Thymus (tissue), 11 donors: ENCODE measurements around the gene NCAPH2. TPM values are rescaled to one million over a fixed set of nuclear protein-coding genes. Genes with fewer than 3 reads are reported as not detected.

Experiments used
- DNase-seq, 9 donors: peaks; one replicate each; pipeline ENCODE4 v3.0.0-alpha.2; 2013; ENCODE audit warnings: low spot score in 9 of 9, low read depth in 6 of 9, missing footprints in 1 of 9
- H3K27ac ChIP-seq, 2 donors: one replicate each; pipeline ENCODE4 v1.5.1; 2013; ENCODE audit warnings: control low read depth in 1 of 2, low read depth in 1 of 2, low read length in 1 of 2, mild to moderate bottlenecking in 1 of 2, moderate library complexity in 1 of 2
- H3K27me3 ChIP-seq, 2 donors: one replicate each; pipeline ENCODE4 v1.5.1; 2013; ENCODE audit warnings: low read length in 1 of 2; ENCODE audit not compliant: control insufficient read depth in 2 of 2, insufficient read depth in 1 of 2
- H3K36me3 ChIP-seq, 2 donors: one replicate each; pipeline ENCODE4 v1.5.1; 2013; ENCODE audit warnings: low read length in 1 of 2, mild to moderate bottlenecking in 1 of 2, moderate library complexity in 1 of 2; ENCODE audit not compliant: control insufficient read depth in 2 of 2, insufficient read depth in 2 of 2
- H3K4me1 ChIP-seq, 2 donors: one replicate each; pipeline ENCODE4 v1.5.1; 2013; ENCODE audit warnings: low read length in 2 of 2; ENCODE audit not compliant: control insufficient read depth in 2 of 2, insufficient read depth in 2 of 2
- H3K4me3 ChIP-seq, 2 donors: one replicate each; pipeline ENCODE4 v1.5.1; 2013; ENCODE audit warnings: low read length in 2 of 2, control low read depth in 1 of 2, mild to moderate bottlenecking in 1 of 2
- H3K9me3 ChIP-seq, 2 donors: one replicate each; pipeline ENCODE4 v1.5.1; 2013; ENCODE audit warnings: low read length in 1 of 2, mild to moderate bottlenecking in 1 of 2; ENCODE audit not compliant: control insufficient read depth in 2 of 2, insufficient read depth in 1 of 2
- WGBS: extraction: QIAGEN DNeasy Blood & Tissue Kit; methylation state at CpG from one replicate; pipeline ENCODE4 v1.1.7; 2013; 5-methylcytosine and 5-hydroxymethylcytosine counted together
- polyA plus RNA-seq: library from polyadenylated mRNA; stranded (reverse); fragments of 200-250 nt; gene quantifications from one replicate; pipeline ENCODE4 v1.2.3, GENCODE V29; 2013
- total RNA-seq: library from RNA; stranded (reverse); fragments of 120-200 nt; gene quantifications from one replicate; pipeline ENCODE4 v1.2.4, GENCODE V29; 2013
- donor health status: healthy.

NCAPH2 gene
- total and polyA plus RNA-seq, 2 donors, result 40.8 to 57.6 TPM

- no peak overlapping the region for H3K27ac ChIP-seq
- no peak for DNase-seq
- H3K4me3 ChIP-seq, result no peak overlapping the region
- peaks cover 11 to 57% of the 10 kb centered on the region in 2 donors for H3K27me3 ChIP-seq
- H3K9me3 ChIP-seq, result no peaks in the 10 kb centered on the region
- WGBS, result 94% methylated on average over 11 of the region's 11 CpGs
- no peaks in the 10 kb centered on the region for H3K36me3 ChIP-seq
- peaks cover 8 to 14% of the 10 kb centered on the region in 2 donors for H3K4me1 ChIP-seq
Observed at GRCh38 chr22:50551160-50551752, 43.2 kb downstream of the NCAPH2 start.

GRCh38 chr22:50553310-50553709 is 45.3 kb downstream of the NCAPH2 start:
- H3K4me3 ChIP-seq, result no peak overlapping the region
- peaks cover 7 to 38% of the 10 kb centered on the region in 2 donors for H3K27me3 ChIP-seq
- H3K4me1 ChIP-seq, result peaks cover 8 to 11% of the 10 kb centered on the region in 2 donors
- no peak overlapping the region for H3K27ac ChIP-seq
- whole genome bisulfite sequencing, result 94% methylated on average over 8 of the region's 8 CpGs
- H3K9me3 ChIP-seq, result no peaks in the 10 kb centered on the region
- H3K36me3 ChIP-seq, result no peaks in the 10 kb centered on the region
- no peak for DNase-seq

DNA sequence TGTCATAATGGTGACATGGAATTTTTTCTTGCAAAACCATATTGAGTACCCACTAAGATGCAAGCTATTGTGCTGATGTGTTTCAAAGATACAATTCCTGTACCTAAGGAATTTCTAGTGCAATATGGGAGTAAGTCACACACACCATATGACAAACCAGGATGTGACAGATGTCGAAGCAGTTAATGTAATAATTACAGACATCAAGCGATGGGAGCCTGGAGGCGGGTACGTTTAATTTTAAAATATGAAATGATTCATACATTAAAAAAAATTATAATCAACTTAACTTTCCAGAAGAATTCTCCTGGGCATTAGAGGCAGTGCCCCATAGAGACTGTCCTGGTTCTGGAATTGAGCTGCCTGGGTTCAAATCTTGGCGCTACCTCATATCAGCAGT is 48.7 kb downstream of the NCAPH2 start:
- Histone ChIP-seq H3K9me3 (no peaks in the 10 kb centered on the region), H3K27ac (no peak overlapping the region), H3K4me3 (no peak overlapping the region), H3K4me1 (no peaks in the 10 kb centered on the region), H3K27me3 (peaks cover 2 to 23% of the 10 kb centered on the region in 2 donors), H3K36me3 (no peaks in the 10 kb centered on the region)
- DNase-seq, result no peak
- WGBS, result 90% methylated on average over 5 of the region's 5 CpGs

GRCh38 chr22:50560034-50560433 is 52.0 kb downstream of the NCAPH2 start:
- 91% methylated on average over 3 of the region's 3 CpGs for WGBS
- Histone ChIP-seq H3K36me3 (no peaks in the 10 kb centered on the region), H3K9me3 (no peaks in the 10 kb centered on the region), H3K27me3 (peaks cover 2 to 36% of the 10 kb centered on the region in 2 donors), H3K4me1 (peaks cover 3 to 6% of the 10 kb centered on the region in 2 donors), H3K4me3 (no peak overlapping the region), H3K27ac (no peak overlapping the region)
- DNase-seq, result no peak

GRCh38 chr22:50561401-50562358 is 53.7 kb downstream of the NCAPH2 start:
- Histone ChIP-seq H3K4me1 (peaks cover 3 to 6% of the 10 kb centered on the region in 2 donors), H3K4me3 (no peak overlapping the region), H3K27ac (no peak overlapping the region), H3K9me3 (no peaks in the 10 kb centered on the region), H3K36me3 (no peaks in the 10 kb centered on the region), H3K27me3 (peaks cover 2 to 39% of the 10 kb centered on the region in 2 donors)
- DNase-seq, result no peak
- WGBS, result 93% methylated on average over 31 of the region's 34 CpGs

DNA sequence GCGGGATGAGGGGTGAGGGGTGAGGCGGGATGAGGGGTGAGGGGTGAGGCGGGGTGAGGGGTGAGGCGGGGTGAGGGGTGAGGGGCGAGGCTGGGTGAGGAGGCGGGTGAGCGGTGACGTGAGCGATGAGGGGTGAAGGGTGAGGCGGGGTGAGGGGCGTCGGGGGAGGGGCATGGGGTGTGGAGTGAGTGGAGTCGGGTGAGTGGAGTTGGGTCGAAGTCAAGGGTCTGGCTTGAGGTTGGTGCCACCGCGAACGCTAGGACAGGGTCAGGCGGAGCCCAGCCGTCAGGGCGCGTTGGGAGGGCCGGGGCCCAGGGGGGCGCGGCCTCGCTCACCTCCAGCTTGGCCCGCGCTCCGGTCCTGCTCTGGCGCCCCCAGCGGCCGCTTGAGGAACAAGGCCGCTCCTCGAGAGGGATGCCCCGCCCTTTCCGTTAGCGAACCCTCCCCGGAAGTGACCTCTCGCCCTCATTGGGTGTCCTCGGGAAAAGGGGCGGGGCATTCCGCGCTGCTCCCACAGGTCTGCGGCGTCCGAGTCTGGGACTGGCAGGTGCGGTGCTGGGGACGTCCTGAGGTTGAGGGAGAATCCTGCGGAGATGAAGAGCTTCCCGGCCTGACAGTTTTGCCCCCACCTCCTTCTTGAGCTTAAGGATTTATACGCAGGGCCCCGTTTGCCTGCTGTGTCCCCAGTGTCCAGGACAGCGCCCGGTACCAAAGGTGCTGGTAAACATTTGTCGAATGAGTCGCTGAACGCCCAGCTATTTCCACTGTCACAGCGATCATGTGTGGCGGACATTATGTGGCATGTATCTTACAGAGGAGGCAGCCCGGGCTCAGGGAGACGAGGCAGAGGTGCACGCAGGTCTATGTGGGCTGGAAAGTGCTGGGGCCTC is 54.7 kb downstream of the NCAPH2 start, which contains the start of gene SYCE3:
Gene SYCE3, minus strand, starts transcription at position 397 of the 890 bp plus-strand sequence. CDS start 6,514 bp downstream, outside the sequence.
- H3K4me3 ChIP-seq, result peak within 1 kb of the TSS; percentile 47 to 50
- DNase-seq, result peak; percentile 74 to 96 (median 93)
- H3K4me1 ChIP-seq, result peaks cover 3 to 6% of the 10 kb centered on the region in 2 donors
- H3K36me3 ChIP-seq, result no peaks in the 10 kb centered on the region
- no peaks in the 10 kb centered on the region for H3K9me3 ChIP-seq
- 8% methylated on average over 61 of the region's 61 CpGs for WGBS
- no peak within 1 kb of the TSS for H3K27ac ChIP-seq
- H3K27me3 ChIP-seq, result peaks cover 2 to 39% of the 10 kb centered on the region in 2 donors

GRCh38 chr22:50563413-50564160 is 55.6 kb downstream of the NCAPH2 start:
- Histone ChIP-seq H3K27me3 (peaks cover 2 to 35% of the 10 kb centered on the region in 2 donors), H3K4me3 (peak overlapping the region; percentile 47 to 50), H3K27ac (no peak overlapping the region), H3K36me3 (peaks cover 0 to 2% of the 10 kb centered on the region in 2 donors), H3K9me3 (no peaks in the 10 kb centered on the region), H3K4me1 (peaks cover 3 to 6% of the 10 kb centered on the region in 2 donors)
- no peak for DNase-seq
- 52% methylated on average over 17 of the region's 17 CpGs for WGBS

DNA sequence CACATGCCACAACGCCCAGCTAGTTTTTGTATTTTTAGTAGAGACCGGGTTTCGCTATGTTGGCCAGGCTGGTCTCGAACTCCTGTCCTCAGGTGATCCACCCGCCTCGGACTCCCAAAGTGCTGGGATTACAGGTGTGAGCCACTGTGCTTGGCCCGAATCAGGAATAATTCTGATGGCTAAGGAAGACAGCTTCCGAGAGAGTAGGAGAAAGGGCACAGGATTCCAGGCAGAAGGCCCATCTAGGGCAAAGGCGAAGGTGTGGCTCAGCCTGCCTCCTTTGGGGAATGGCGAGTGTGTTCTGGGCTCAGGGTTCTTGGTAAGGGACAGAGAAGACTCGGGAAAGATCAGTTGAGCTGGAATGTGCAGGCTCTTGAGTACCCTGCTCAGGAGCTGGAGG is 56.3 kb downstream of the NCAPH2 start:
- Histone ChIP-seq H3K4me3 (no peak overlapping the region), H3K36me3 (peaks cover 3% of the 10 kb centered on the region in 2 donors), H3K27me3 (peaks cover 2 to 31% of the 10 kb centered on the region in 2 donors), H3K9me3 (no peaks in the 10 kb centered on the region), H3K27ac (no peak overlapping the region), H3K4me1 (peaks cover 3 to 6% of the 10 kb centered on the region in 2 donors)
- no peak for DNase-seq
- 94% methylated on average over 11 of the region's 11 CpGs for WGBS
